ENCODE results near the gene RASGRP2. TPM values are rescaled to one million over a fixed set of nuclear protein-coding genes. Genes with fewer than 3 reads are reported as not detected.

The RASGRP2 gene
- total and polyA plus RNA-seq, 2 of the 8 experiments (the other 6 are each of a cell fraction or from before 2014, with no cell fraction given), result 40.6 to 45.7 TPM

DNA sequence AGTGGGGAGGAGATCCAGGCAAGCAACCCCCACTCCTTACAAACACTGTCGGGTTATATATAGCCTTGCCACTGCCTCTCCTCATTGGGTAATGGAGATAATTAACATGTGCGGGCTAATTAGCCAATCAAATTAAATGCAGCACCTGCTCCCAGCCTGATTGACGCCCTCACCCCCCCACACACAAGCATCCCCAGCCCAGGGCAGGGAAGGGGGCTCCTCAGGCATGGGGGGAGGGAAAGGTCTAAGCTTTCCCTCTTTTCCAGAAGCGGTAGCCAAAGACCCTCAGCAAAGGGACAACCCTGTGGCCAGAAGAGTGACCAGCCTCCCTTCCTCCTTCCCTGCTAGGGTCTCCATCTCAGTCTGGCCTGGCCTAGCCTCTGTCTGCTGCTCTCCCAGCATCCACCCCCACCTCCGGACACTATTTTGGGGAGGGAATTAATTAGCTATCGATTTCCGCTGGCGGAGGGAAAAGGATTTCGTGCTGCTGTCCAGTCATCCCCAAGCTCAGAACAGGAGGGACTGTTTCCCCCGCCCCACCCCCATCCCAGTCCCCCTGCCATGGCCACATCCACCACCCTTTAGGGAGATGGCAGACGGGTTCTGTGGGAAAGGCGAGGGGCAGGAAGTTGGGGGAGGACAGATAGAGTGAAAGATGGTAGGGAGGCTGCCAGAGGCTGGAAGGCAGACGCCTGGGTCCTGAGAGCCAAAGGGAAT, 28.0 kb downstream of the RASGRP2 start:
- Histone ChIP-seq H2BK15ac (ENCODE audit: low read length) (peak overlapping the region; percentile 46; the same call in 1 of the 2 replicates), H3K36me3 (ENCODE audit: control insufficient read depth in 2 of 4, insufficient read depth in 4 of 4, low read length in 3 of 4) (peaks cover 0 to 3% (median 0%) of the 10 kb centered on the region in 4 experiments; a peak in 1 of 8 replicates), H3K23ac (ENCODE audit: insufficient read length) (no peak overlapping the region), H4K5ac (ENCODE audit: insufficient read length, low read depth, low read length) (no peak overlapping the region), H3K56ac (replicated peaks; ENCODE audit: insufficient read length, low read depth, low read length) (no peak overlapping the region), H3K4me1 (replicated peaks in 1 of 4; ENCODE audit: control insufficient read depth in 3 of 4, insufficient read depth in 4 of 4, low read length in 3 of 4) (peaks cover 4 to 30% (median 13%) of the 10 kb centered on the region in 4 experiments), H3K4me2 (ENCODE audit: insufficient read depth in 1 of 2, low read depth in 2 of 2, low read length in 2 of 2) (no peak overlapping the region), H4K20me1 (replicated peaks in 1 of 2; ENCODE audit: control insufficient read depth in 1 of 2, insufficient read depth in 2 of 2, low read length in 2 of 2) (peaks cover 2 to 4% of the 10 kb centered on the region in 2 experiments), H3K27ac (ENCODE audit: low read depth, low read length) (no peak overlapping the region), H3K4me3 (ENCODE audit: extremely low read depth in 1 of 4, insufficient read depth in 2 of 4, low read depth in 3 of 4, low read length in 4 of 4) (no peak overlapping the region), H3K4ac (replicated peaks; ENCODE audit: insufficient read length, low read depth, low read length) (no peak overlapping the region), H2AK5ac (ENCODE audit: low read depth, low read length) (no peak overlapping the region; the same call in 1 of the 2 replicates), H2BK20ac (ENCODE audit: low read length) (peak overlapping the region; percentile 32; the same call in 1 of the 2 replicates), H4K8ac (ENCODE audit: extremely low read depth, insufficient read depth, low read length) (0 out of 2 replicates have a peak overlapping the region, but pooled peaks have one; percentile 29), H2AFZ (ENCODE audit: low read length) (no peak overlapping the region), H4K91ac (replicated peaks; ENCODE audit: insufficient read length, low read length) (no peak overlapping the region), H2BK120ac (replicated peaks; ENCODE audit: low read depth, low read length) (no peak overlapping the region), H3K79me1 (ENCODE audit: low read depth, low read length) (no peaks in the 10 kb centered on the region), H3K79me2 (ENCODE audit: control insufficient read depth in 1 of 2, insufficient read depth in 2 of 2, low read length in 2 of 2) (no peaks in the 10 kb centered on the region), H3K9me3 (ENCODE audit: insufficient read depth in 2 of 2, low read depth in 1 of 2, low read length in 1 of 2) (no peaks in the 10 kb centered on the region), H3K14ac (ENCODE audit: insufficient read length) (no peak overlapping the region), H3K27me3 (replicated peaks in 1 of 4; ENCODE audit: control insufficient read depth in 3 of 4, extremely low read depth in 1 of 4, insufficient read depth in 3 of 4, low read length in 3 of 4) (peaks cover 12 to 47% (median 33%) of the 10 kb centered on the region in 4 experiments), H3K18ac (ENCODE audit: extremely low read depth, low read length) (no peak overlapping the region; the same call in 1 of the 2 replicates), H2BK12ac (ENCODE audit: low read depth, low read length) (peak overlapping the region; percentile 50; the same call in 1 of the 2 replicates), H3K9ac (replicated peaks in 1 of 4; ENCODE audit: extremely low read depth in 1 of 4, low read depth in 3 of 4, low read length in 3 of 4) (no peak overlapping the region), H2BK5ac (ENCODE audit: low read depth, low read length) (no peak overlapping the region; the same call in 1 of the 2 replicates), H3K23me2 (ENCODE audit: low read depth, low read length) (peaks cover 12% of the 10 kb centered on the region; the same call in 1 of the 2 replicates)
- 73% methylated on average over 11 of the region's 13 CpGs; no CpG with 5 or more reads in 1 of the 2 experiments for WGBS, 2 experiments (ENCODE audit: extremely low coverage in 1 of 2, insufficient coverage in 1 of 2, insufficient read length in 1 of 2, insufficient replicate concordance in 2 of 2, low coverage in 1 of 2, low lambda C conversion rate in 2 of 2, missing lambda C conversion rate in 1 of 2)
- CTCF ChIA-PET (ENCODE audit: partially characterized antibody), result interaction anchor here (0.6 to 4.7 kb wide), 15 partner anchors 11 to 491 kb away, joined by 3 to 30 read pairs (median 4); partner anchors contain the start of gene RASGRP2
- DNase-seq (ENCODE audit: low read depth in 1 of 2, low spot score in 2 of 2) (no peak), FAIRE-seq (no peak)
- POLR2A ChIA-PET (ENCODE audit: partially characterized antibody), result interaction anchor here (1.0 to 3.6 kb wide), 5 partner anchors 10 to 48 kb away, joined by 3 to 22 read pairs (median 4); no protein-coding TSS in a partner anchor
- TF ChIP-seq CHD2 (IDR thresholded peaks at IDR 0.05; ENCODE audit: low read length), result no peak
- TF ChIP-seq GABPA (IDR thresholded peaks at IDR 0.05; ENCODE audit: borderline replicate concordance, insufficient read depth, low read length), result no peak
- no peak for TF ChIP-seq RXRA (IDR thresholded peaks at IDR 0.05; ENCODE audit: insufficient read depth, low read depth, low read length)
- peak; percentile 44 for TF ChIP-seq TAF7 (optimal IDR thresholded peaks at IDR 0.05; ENCODE audit: borderline replicate concordance, low read depth, low read length)
- TF ChIP-seq, protein P1, sequence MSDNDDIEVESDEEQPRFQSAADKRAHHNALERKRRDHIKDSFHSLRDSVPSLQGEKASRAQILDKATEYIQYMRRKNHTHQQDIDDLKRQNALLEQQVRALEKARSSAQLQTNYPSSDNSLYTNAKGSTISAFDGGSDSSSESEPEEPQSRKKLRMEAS (IDR thresholded peaks at IDR 0.05), result peak; percentile 63
- no peak for TF ChIP-seq ZNF274 (IDR thresholded peaks at IDR 0.05; ENCODE audit: borderline replicate concordance, extremely low read depth, low read length)
- TF ChIP-seq POLR2AphosphoS5 (IDR thresholded peaks at IDR 0.05; ENCODE audit: low read depth, low read length), result no peak
- TF ChIP-seq, protein P2, sequence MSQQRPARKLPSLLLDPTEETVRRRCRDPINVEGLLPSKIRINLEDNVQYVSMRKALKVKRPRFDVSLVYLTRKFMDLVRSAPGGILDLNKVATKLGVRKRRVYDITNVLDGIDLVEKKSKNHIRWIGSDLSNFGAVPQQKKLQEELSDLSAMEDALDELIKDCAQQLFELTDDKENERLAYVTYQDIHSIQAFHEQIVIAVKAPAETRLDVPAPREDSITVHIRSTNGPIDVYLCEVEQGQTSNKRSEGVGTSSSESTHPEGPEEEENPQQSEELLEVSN (IDR thresholded peaks at IDR 0.05), result peak; percentile 55
- no peak for TF ChIP-seq KDM5A (IDR thresholded peaks at IDR 0.05; ENCODE audit: low read length)
